A549 (cell line): ENCODE measurements around the gene DOK1. TPM values are rescaled to one million over a fixed set of nuclear protein-coding genes. Genes with fewer than 3 reads are reported as not detected.

ENCODE experiments used
- ATAC-seq, 2 experiments: fragments of 200-7000 bp in 1 of 2; fragments of >200 bp in 1 of 2; cut with Nextera tagmentation in 1 of 2; cut with Tn5 transposase in 1 of 2; 3 replicates each; pipeline versions ENCODE4 v1.8.0 to v1.9.1; 2018 to 2020; ENCODE audit warnings: mild to moderate bottlenecking in 1 of 2, moderate library complexity in 1 of 2
- CTCF ChIA-PET: fragments of 300-600 bp; sonication (Branson Sonifier 250); formaldehyde crosslinking; extraction: SDS; loops from one replicate; lab custom pipeline; 2021; ENCODE audit warnings: antibody characterized with exemption, inconsistent platforms; lab: Yijun Ruan, JAX
- POLR2A ChIA-PET: fragments of 350-600 bp; formaldehyde crosslinking; extraction: SDS; loops from one replicate; lab custom pipeline; 2021; ENCODE audit warnings: antibody characterized with exemption, inconsistent platforms; lab: Yijun Ruan, JAX
- DNase-seq, 2 experiments: peaks; one replicate each; pipeline versions ENCODE4 v3.0.0 to v3.0.0-alpha.2; 2011 to 2016; ENCODE audit warnings: low read depth in 1 of 2, low spot score in 1 of 2
- FAIRE-seq: peaks from 2 replicates; lab custom pipeline; 2011; peaks lifted over from hg19 to GRCh38; lab: Jason Lieb, UNC
- H3K27ac ChIP-seq, 2 experiments: fragments of >200 bp; sonication (Bioruptor Twin); formaldehyde crosslinking; 3 replicates each; pipeline ENCODE4 v1.5.1; 2016 to 2017
- H3K4me1 ChIP-seq: fragments of >200 bp; sonication (Bioruptor Twin); formaldehyde crosslinking; 3 replicates; pipeline ENCODE4 v1.6.1; 2016
- H3K4me2 ChIP-seq: fragments of >200 bp; sonication (Bioruptor Twin); formaldehyde crosslinking; 3 replicates; pipeline ENCODE4 v1.6.1; 2016
- H3K4me3 ChIP-seq: fragments of >200 bp; sonication (Bioruptor Twin); formaldehyde crosslinking; 3 replicates; pipeline ENCODE4 v1.5.1; 2016
- H3K9me3 ChIP-seq: fragments of >200 bp; sonication (Bioruptor Twin); formaldehyde crosslinking; 3 replicates; pipeline ENCODE4 v1.6.1; 2016
- BHLHE40 ChIP-seq: IDR thresholded peaks from 2 replicates; pipeline ENCODE4 v1.6.1; 2012; ENCODE audit warnings: low read depth, low read length, inconsistent platforms
- CBX2 ChIP-seq: fragments of 200-600 bp; sonication (generic); IDR thresholded peaks from 2 replicates; pipeline ENCODE4 v1.6.1; 2016; ENCODE audit warnings: low read depth, mild to moderate bottlenecking, borderline replicate concordance
- CBX8 ChIP-seq: fragments of 200-600 bp; sonication (generic); IDR thresholded peaks from 2 replicates; pipeline ENCODE4 v1.6.1; 2016
- CEBPB ChIP-seq, 2 experiments: fragments of >200 bp in 1 of 2; sonication (Bioruptor Twin) in 1 of 2; formaldehyde crosslinking in 1 of 2; IDR thresholded peaks; 2 replicates each; pipeline ENCODE4 v1.6.1; 2012 to 2016
- CHD4 ChIP-seq: fragments of 200-600 bp; sonication (generic); IDR thresholded peaks from 2 replicates; pipeline ENCODE4 v1.6.1; 2016; ENCODE audit warnings: antibody characterized with exemption, mild to moderate bottlenecking, borderline replicate concordance
- CTCF ChIP-seq: fragments of >200 bp; sonication (Bioruptor Twin); formaldehyde crosslinking; IDR thresholded peaks from 3 replicates; pipeline ENCODE4 v1.5.1; 2016
- EP300 ChIP-seq, 2 experiments: fragments of >200 bp; sonication (Bioruptor Twin); formaldehyde crosslinking; IDR thresholded peaks; 2 replicates in 1 of 2; 3 replicates in 1 of 2; pipeline ENCODE4 v1.6.1; 2016 to 2017
- FOSB ChIP-seq: fragments of 250-450 bp; sonication (Bioruptor Pico); IDR thresholded peaks from 2 replicates; pipeline ENCODE4 v1.5.0; 2020; ENCODE audit warnings: mild to moderate bottlenecking, moderate library complexity
- HMGXB4 ChIP-seq: fragments of 250-450 bp; sonication (Bioruptor Pico); IDR thresholded peaks from 2 replicates; pipeline ENCODE4 v1.5.0; 2021; ENCODE audit warnings: mild to moderate bottlenecking, moderate library complexity, borderline replicate concordance
- HOXA7 ChIP-seq: fragments of 250-450 bp; sonication (Bioruptor Pico); IDR thresholded peaks from 2 replicates; pipeline ENCODE4 v1.5.0; 2020; ENCODE audit warnings: mild to moderate bottlenecking, moderate library complexity
- HOXB13 ChIP-seq: fragments of 250-450 bp; sonication (Bioruptor Pico); IDR thresholded peaks from 2 replicates; pipeline ENCODE4 v1.5.0; 2020; ENCODE audit warnings: low read depth, mild to moderate bottlenecking, moderate library complexity
- KDM5A ChIP-seq: fragments of 200-600 bp; sonication (generic); IDR thresholded peaks from 2 replicates; pipeline ENCODE4 v1.6.1; 2016; ENCODE audit warnings: antibody characterized with exemption, mild to moderate bottlenecking
- MAFK ChIP-seq: fragments of 450-650 bp; IDR thresholded peaks from 2 replicates; pipeline ENCODE4 v1.6.1; 2014; ENCODE audit not compliant: partially characterized antibody
- NFE2L2 ChIP-seq: fragments of 150-350 bp; conservative IDR thresholded peaks from 2 replicates; pipeline ENCODE4 v1.6.1; 2014; ENCODE audit warnings: low read length
- NR3C1 ChIP-seq: fragments of >200 bp; sonication (Bioruptor Twin); formaldehyde crosslinking; IDR thresholded peaks from 3 replicates; pipeline ENCODE4 v1.6.1; 2017
- PBX3 ChIP-seq: IDR thresholded peaks from 2 replicates; pipeline ENCODE4 v1.6.1; 2012
- POLR2AphosphoS2 ChIP-seq: conservative IDR thresholded peaks from 2 replicates; pipeline ENCODE4 v1.6.1; 2012; ENCODE audit warnings: low read length, improper control_type of control experiment, inconsistent platforms
- RAD21 ChIP-seq, 2 experiments: fragments of >200 bp in 1 of 2; sonication (Bioruptor Twin) in 1 of 2; formaldehyde crosslinking in 1 of 2; IDR thresholded peaks in 1 of 2; conservative IDR thresholded peaks in 1 of 2; 2 replicates in 1 of 2; 3 replicates in 1 of 2; pipeline ENCODE4 v1.6.1; 2012 to 2018; ENCODE audit warnings: inconsistent platforms in 1 of 2
- RCOR1 ChIP-seq: fragments of 150-350 bp; IDR thresholded peaks from 2 replicates; pipeline ENCODE4 v1.6.1; 2014; ENCODE audit warnings: antibody characterized with exemption, low read length, low read depth
- RNF2 ChIP-seq: fragments of 200-600 bp; sonication (generic); IDR thresholded peaks from 2 replicates; pipeline ENCODE4 v1.6.1; 2016; ENCODE audit warnings: low read depth, mild to moderate bottlenecking, antibody characterized with exemption, moderate library complexity, borderline replicate concordance
- SMC3 ChIP-seq: fragments of >200 bp; sonication (Bioruptor Twin); formaldehyde crosslinking; IDR thresholded peaks from 3 replicates; pipeline ENCODE4 v1.6.1; 2018; ENCODE audit warnings: inconsistent platforms
- SREBF2 ChIP-seq: fragments of 450-650 bp; IDR thresholded peaks from 2 replicates; pipeline ENCODE4 v1.6.1; 2014; ENCODE audit warnings: mild to moderate bottlenecking, moderate library complexity
- TFCP2L1 ChIP-seq: fragments of 250-450 bp; sonication (Bioruptor Pico); IDR thresholded peaks from 2 replicates; pipeline ENCODE4 v1.5.0; 2021; ENCODE audit warnings: mild to moderate bottlenecking
- USF2 ChIP-seq: fragments of 450-650 bp; IDR thresholded peaks from 2 replicates; pipeline ENCODE4 v1.6.1; 2014; ENCODE audit warnings: antibody characterized with exemption
- ZNF302 ChIP-seq: fragments of 250-450 bp; sonication (Bioruptor Pico); IDR thresholded peaks from 2 replicates; pipeline ENCODE4 v1.9.0; 2021; ENCODE audit warnings: inconsistent platforms, mild to moderate bottlenecking, moderate library complexity
- WGBS: methylation state at CpG from one replicate; pipeline ENCODE4 v1.1.6; 2017; ENCODE audit errors: missing lambda C conversion rate; 5-methylcytosine and 5-hydroxymethylcytosine counted together
- polyA plus RNA-seq, 4 experiments: library from polyadenylated mRNA; depleted of rRNA in 3 of 4; stranded (reverse); fragments of >200 nt; fragmentation: RNase III in 1 of 4; extraction: RNeasy Plus Mini Kit Qiagen cat#74134 plus additional on column Dnase treatment in 1 of 4; gene quantifications; 2 replicates in 3 of 4; 3 replicates in 1 of 4; pipeline ENCODE4 v1.2.3, GENCODE V29; 2011 to 2017

The DOK1 gene
- polyA plus RNA-seq, 2 of the 4 experiments (the other 2 are of a cell fraction) = 4.0 to 5.0 TPM

GRCh38 chr2:74537140-74537539, 17.4 kb upstream of the DOK1 start:
- POLR2A ChIA-PET = no interaction called here
- no peak for DNase-seq
- Histone ChIP-seq H3K4me1 (no peaks in the 10 kb centered on the region), H3K4me2 (no peak overlapping the region), H3K27ac (no peak overlapping the region), H3K4me3 (no peak overlapping the region), H3K9me3 (no peaks in the 10 kb centered on the region)
- FAIRE-seq = no peak
- no peak for ATAC-seq
- WGBS = 59% methylated on average over 4 of the region's 4 CpGs
- TF ChIP-seq PBX3 (no peak), RNF2 (no peak), NR3C1 (no peak), POLR2AphosphoS2 (no peak), TFCP2L1 (no peak), KDM5A (no peak), CBX8 (no peak), ZNF302 (CRISPR knock-in tag) (no peak), RAD21 (conservative IDR thresholded peaks at IDR 0.05 in 1 of 2, IDR thresholded peaks at IDR 0.05 in 1 of 2) (no peak), BHLHE40 (no peak)
- CTCF ChIA-PET = no interaction called here

- ATAC-seq (no peak), FAIRE-seq (no peak), DNase-seq (no peak)
- TF ChIP-seq SMC3 = no peak
- peak; percentile 20 to 73; a peak in 3 of 4 replicates for TF ChIP-seq CEBPB (IDR thresholded peaks at IDR 0.05)
- no peak overlapping the region for H3K4me3 ChIP-seq
- H3K4me2 ChIP-seq = no peak overlapping the region
- no peak overlapping the region for H3K27ac ChIP-seq
- CTCF ChIA-PET = interaction anchor here (0.6 to 3.4 kb wide), 6 partner anchors 9 to 57 kb away, joined by 3 to 18 read pairs (median 5); partner anchors contain the start of genes AUP1, CCDC142, DQX1 and HTRA2
- WGBS = 71% methylated on average over 7 of the region's 7 CpGs
- POLR2A ChIA-PET = interaction anchor here (1.6 kb wide), 1 partner anchor 9 kb away, joined by 6 read pairs; the partner anchor contains the start of genes AUP1 and HTRA2
- no peaks in the 10 kb centered on the region for H3K4me1 ChIP-seq
- H3K9me3 ChIP-seq = no peaks in the 10 kb centered on the region
These were observed 15.6 kb upstream of the DOK1 start for GRCh38 chr2:74538881-74539339.

GRCh38 chr2:74540291-74540690, 14.2 kb upstream of the DOK1 start:
- ChIA-PET POLR2A (no interaction called here), CTCF (interaction anchor here (3.0 to 3.4 kb wide), 2 partner anchors 10 to 58 kb away, joined by 15 to 18 read pairs; partner anchors contain the start of genes AUP1, CCDC142, HTRA2 and TTC31)
- H3K4me3 ChIP-seq = no peak overlapping the region
- whole genome bisulfite sequencing = 65% methylated on average over 5 of the region's 5 CpGs
- DNase-seq = no peak
- FAIRE-seq = no peak
- H3K4me1 ChIP-seq = no peaks in the 10 kb centered on the region
- no peak overlapping the region for H3K27ac ChIP-seq
- TF ChIP-seq CBX2 (no peak), SREBF2 (no peak), RCOR1 (no peak), BHLHE40 (no peak), KDM5A (no peak), EP300 (IDR thresholded peaks at IDR 0.05) (no peak), CHD4 (no peak), FOSB (CRISPR knock-in tag) (no peak), USF2 (no peak), NFE2L2 (no peak), HMGXB4 (CRISPR knock-in tag) (no peak), MAFK (no peak), HOXB13 (no peak), CTCF (no peak), HOXA7 (CRISPR knock-in tag) (no peak)
- H3K4me2 ChIP-seq = no peak overlapping the region
- no peaks in the 10 kb centered on the region for H3K9me3 ChIP-seq
- ATAC-seq = no peak
